GM12875 (cell line): ENCODE data around the gene TOR4A.
"Not testable (repeated sequence)": the region's sequence is repeated elsewhere in the genome, so short reads cannot be mapped to it uniquely, and the experiment has no call there.

Experiments
- H3K4me3 ChIP-seq: one replicate; pipeline ENCODE4 v1.5.1; 2011; ENCODE audit warnings: low read depth, low read length, control low read depth
- CTCF ChIP-seq: IDR thresholded peaks from 2 replicates; pipeline ENCODE4 v1.5.1; 2011; ENCODE audit warnings: low read depth, mild to moderate bottlenecking, control low read depth, inconsistent platforms, low read length, moderate library complexity, borderline replicate concordance; ENCODE audit not compliant: insufficient read depth

Gene TOR4A

GRCh38 chr9:137240841-137241489, 36.6 kb upstream of the TOR4A start, which contains the start of gene TUBB4B:
Gene TUBB4B (plus strand): TSS chr9:137241287. CDS start chr9:137241361, 74 bp downstream.
- no peak for TF ChIP-seq CTCF
- H3K4me3 ChIP-seq, result peak within 1 kb of the TSS; percentile 95

- peak overlapping the region; percentile 95 for H3K4me3 ChIP-seq
- TF ChIP-seq CTCF, result no peak
These were observed 35.8 kb upstream of the TOR4A start for GRCh38 chr9:137241490-137242268.

- peak overlapping the region; percentile 95 for H3K4me3 ChIP-seq
- TF ChIP-seq CTCF, result no peak
These were observed 35.0 kb upstream of the TOR4A start for GRCh38 chr9:137242269-137243203.

- not testable (repeated sequence) for H3K4me3 ChIP-seq
These were observed 34.3 kb upstream of the TOR4A start for GRCh38 chr9:137243266-137243625.

- no peak overlapping the region for H3K4me3 ChIP-seq
- no peak for TF ChIP-seq CTCF
These were observed 33.7 kb upstream of the TOR4A start for GRCh38 chr9:137243626-137244485.

- H3K4me3 ChIP-seq, result no peak overlapping the region
- no peak for TF ChIP-seq CTCF
These were observed 32.8 kb upstream of the TOR4A start for GRCh38 chr9:137244486-137245449.
